HG03558 (cell line): Measurements from ENCODE around the gene ZNF638.
"Not testable (repeated sequence)": the region's sequence is repeated elsewhere in the genome, so short reads cannot be mapped to it uniquely, and the experiment has no call there.

Experiments used
- ATAC-seq: cut with Tn5 transposase; IDR thresholded peaks from one replicate; pipeline ENCODE4 v1.9.1; 2021; ENCODE audit warnings: moderate number of reproducible peaks; ENCODE audit not compliant: unreplicated experiment; ENCODE audit errors: extremely low read depth

The ZNF638 gene

GRCh38 chr2:71331581-71332434, at the start of gene ZNF638:
TSS of gene ZNF638 (plus strand) at chr2:71331782. CDS start at chr2:71348955, 17,173 bp downstream.
- peak; percentile 92 for ATAC-seq

- no peak for ATAC-seq
Measured at GRCh38 chr2:71281950-71282349, 49.6 kb upstream of the ZNF638 start.

- no peak for ATAC-seq
Measured at GRCh38 chr2:71282493-71282892, 49.1 kb upstream of the ZNF638 start.

GRCh38 chr2:71283131-71283530, 48.5 kb upstream of the ZNF638 start:
- no peak for ATAC-seq

- ATAC-seq, result no peak
Measured at GRCh38 chr2:71285706-71286105, 45.9 kb upstream of the ZNF638 start.

GRCh38 chr2:71291398-71291797, 40.2 kb upstream of the ZNF638 start:
- no peak for ATAC-seq

- ATAC-seq, result no peak
Measured at GRCh38 chr2:71292159-71292558, 39.4 kb upstream of the ZNF638 start.

- ATAC-seq, result no peak
Measured at GRCh38 chr2:71298914-71299313, 32.7 kb upstream of the ZNF638 start.

- ATAC-seq, result no peak
Measured at GRCh38 chr2:71299507-71299906, 32.1 kb upstream of the ZNF638 start.

GRCh38 chr2:71303849-71304248, 27.7 kb upstream of the ZNF638 start:
- no peak for ATAC-seq

- ATAC-seq, result no peak
Measured at GRCh38 chr2:71306762-71307161, 24.8 kb upstream of the ZNF638 start.

GRCh38 chr2:71313016-71313766, 18.4 kb upstream of the ZNF638 start:
- no peak for ATAC-seq

- no peak for ATAC-seq
Measured at GRCh38 chr2:71317060-71317459, 14.5 kb upstream of the ZNF638 start.

GRCh38 chr2:71317900-71318299, 13.7 kb upstream of the ZNF638 start:
- not testable (repeated sequence) for ATAC-seq

GRCh38 chr2:71323386-71323785, 8.2 kb upstream of the ZNF638 start:
- ATAC-seq, result no peak

GRCh38 chr2:71326968-71327367, 4.6 kb upstream of the ZNF638 start:
- ATAC-seq, result no peak

GRCh38 chr2:71327916-71328315, 3.7 kb upstream of the ZNF638 start:
- ATAC-seq, result no peak

GRCh38 chr2:71330155-71330554, 1.4 kb upstream of the ZNF638 start:
- no peak for ATAC-seq

GRCh38 chr2:71330585-71331330, 824 bp upstream of the ZNF638 start:
- ATAC-seq, result no peak

GRCh38 chr2:71331331-71331580, 326 bp upstream of the ZNF638 start:
- not testable (repeated sequence) for ATAC-seq

- ATAC-seq, result no peak
Measured at GRCh38 chr2:71332435-71332796, 834 bp downstream of the ZNF638 start.
